Measurements from ENCODE around the gene RND1.
A peak's percentile ranks its signal among the peaks of the same experiment; 100 is the strongest.

Gene RND1

GRCh38 chr12:48899651-48900050 is 34.0 kb upstream of the RND1 start:
- H3K4me3 ChIP-seq (ENCODE audit: low read depth, low read length), result no peak overlapping the region
- no peak for TF ChIP-seq CTCF (IDR thresholded peaks at IDR 0.05; ENCODE audit: borderline replicate concordance, insufficient read depth, low read depth, low read length)

GRCh38 chr12:48894271-48894670 is 28.6 kb upstream of the RND1 start:
- TF ChIP-seq CTCF (IDR thresholded peaks at IDR 0.05; ENCODE audit: borderline replicate concordance, insufficient read depth, low read depth, low read length), result no peak
- H3K4me3 ChIP-seq (ENCODE audit: low read depth, low read length), result no peak overlapping the region

GRCh38 chr12:48890657-48891418 is 25.2 kb upstream of the RND1 start:
- no peak overlapping the region for H3K4me3 ChIP-seq (ENCODE audit: low read depth, low read length)
- peak; percentile 93 for TF ChIP-seq CTCF (IDR thresholded peaks at IDR 0.05; ENCODE audit: borderline replicate concordance, insufficient read depth, low read depth, low read length)

- TF ChIP-seq CTCF (IDR thresholded peaks at IDR 0.05; ENCODE audit: borderline replicate concordance, insufficient read depth, low read depth, low read length), result no peak
- no peak overlapping the region for H3K4me3 ChIP-seq (ENCODE audit: low read depth, low read length)
These were observed 24.0 kb upstream of the RND1 start for GRCh38 chr12:48889679-48890078.

GRCh38 chr12:48883305-48884161 is 17.9 kb upstream of the RND1 start:
- H3K4me3 ChIP-seq (ENCODE audit: low read depth, low read length), result no peak overlapping the region
- TF ChIP-seq CTCF (IDR thresholded peaks at IDR 0.05; ENCODE audit: borderline replicate concordance, insufficient read depth, low read depth, low read length), result no peak

GRCh38 chr12:48882972-48883304 is 17.3 kb upstream of the RND1 start:
- H3K4me3 ChIP-seq (ENCODE audit: low read depth, low read length), result no peak overlapping the region
- no peak for TF ChIP-seq CTCF (IDR thresholded peaks at IDR 0.05; ENCODE audit: borderline replicate concordance, insufficient read depth, low read depth, low read length)

GRCh38 chr12:48882315-48882687 is 16.6 kb upstream of the RND1 start:
- H3K4me3 ChIP-seq (ENCODE audit: low read depth, low read length), result no peak overlapping the region
- TF ChIP-seq CTCF (IDR thresholded peaks at IDR 0.05; ENCODE audit: borderline replicate concordance, insufficient read depth, low read depth, low read length), result no peak
